HG03571 (cell line): Measurements from ENCODE around the gene FLVCR2.
A peak's percentile ranks its signal among the peaks of the same experiment; 100 is the strongest.

Experiments used
- ATAC-seq: cut with Tn5 transposase; IDR thresholded peaks from one replicate; pipeline ENCODE4 v1.9.1; 2021; ENCODE audit not compliant: unreplicated experiment

Gene FLVCR2

GRCh38 chr14:75554482-75554881 is 23.9 kb upstream of the FLVCR2 start:
- ATAC-seq = no peak

- ATAC-seq = no peak
Measured at GRCh38 chr14:75558440-75558839, 20.0 kb upstream of the FLVCR2 start.

GRCh38 chr14:75559045-75559444 is 19.4 kb upstream of the FLVCR2 start:
- ATAC-seq = no peak

- ATAC-seq = no peak
Measured at GRCh38 chr14:75559451-75560222, 18.8 kb upstream of the FLVCR2 start.

GRCh38 chr14:75561013-75561432 is 17.4 kb upstream of the FLVCR2 start:
- ATAC-seq = no peak

- no peak for ATAC-seq
Measured at GRCh38 chr14:75562089-75562488, 16.3 kb upstream of the FLVCR2 start.

- ATAC-seq = no peak
Measured at GRCh38 chr14:75562489-75562888, 15.9 kb upstream of the FLVCR2 start.

- ATAC-seq = no peak
Measured at GRCh38 chr14:75563931-75564330, 14.5 kb upstream of the FLVCR2 start.

- ATAC-seq = no peak
Measured at GRCh38 chr14:75565056-75565455, 13.4 kb upstream of the FLVCR2 start.

- no peak for ATAC-seq
Measured at GRCh38 chr14:75566321-75566720, 12.1 kb upstream of the FLVCR2 start.

- no peak for ATAC-seq
Measured at GRCh38 chr14:75566752-75567151, 11.7 kb upstream of the FLVCR2 start.

GRCh38 chr14:75568140-75568539 is 10.3 kb upstream of the FLVCR2 start:
- ATAC-seq = no peak

- no peak for ATAC-seq
Measured at GRCh38 chr14:75568791-75569190, 9.6 kb upstream of the FLVCR2 start.

- no peak for ATAC-seq
Measured at GRCh38 chr14:75570797-75571196, 7.6 kb upstream of the FLVCR2 start.

- ATAC-seq = no peak
Measured at GRCh38 chr14:75572104-75572503, 6.3 kb upstream of the FLVCR2 start.

- ATAC-seq = no peak
Measured at GRCh38 chr14:75577090-75577489, 1.3 kb upstream of the FLVCR2 start.

GRCh38 chr14:75577729-75578101 is 705 bp upstream of the FLVCR2 start:
- peak; percentile 89 for ATAC-seq

- ATAC-seq = no peak
Measured at GRCh38 chr14:75578786-75579337, 442 bp downstream of the FLVCR2 start.

- no peak for ATAC-seq
Measured at GRCh38 chr14:75579338-75579864, 981 bp downstream of the FLVCR2 start.

- ATAC-seq = no peak
Measured at GRCh38 chr14:75579882-75580281, 1.5 kb downstream of the FLVCR2 start.

- ATAC-seq = no peak
Measured at GRCh38 chr14:75587388-75587787, 9.0 kb downstream of the FLVCR2 start.

- ATAC-seq = no peak
Measured at GRCh38 chr14:75589931-75590330, 11.5 kb downstream of the FLVCR2 start.
